PC-9 (cell line): ENCODE results near the gene LEFTY1.

ENCODE experiments used
- EZH2 ChIP-seq: fragments of 200-600 bp; sonication (generic); IDR thresholded peaks from 2 replicates; pipeline ENCODE4 v1.8.0; 2017; ENCODE audit warnings: antibody characterized with exemption, low read depth
- TF ChIP-seq, protein P1 (sequence below): fragments of 200-600 bp; sonication (generic); conservative IDR thresholded peaks from 2 replicates; pipeline ENCODE4 v1.6.1; 2017; ENCODE audit warnings: mixed run types, antibody characterized with exemption, mild to moderate bottlenecking, moderate library complexity

DNA sequence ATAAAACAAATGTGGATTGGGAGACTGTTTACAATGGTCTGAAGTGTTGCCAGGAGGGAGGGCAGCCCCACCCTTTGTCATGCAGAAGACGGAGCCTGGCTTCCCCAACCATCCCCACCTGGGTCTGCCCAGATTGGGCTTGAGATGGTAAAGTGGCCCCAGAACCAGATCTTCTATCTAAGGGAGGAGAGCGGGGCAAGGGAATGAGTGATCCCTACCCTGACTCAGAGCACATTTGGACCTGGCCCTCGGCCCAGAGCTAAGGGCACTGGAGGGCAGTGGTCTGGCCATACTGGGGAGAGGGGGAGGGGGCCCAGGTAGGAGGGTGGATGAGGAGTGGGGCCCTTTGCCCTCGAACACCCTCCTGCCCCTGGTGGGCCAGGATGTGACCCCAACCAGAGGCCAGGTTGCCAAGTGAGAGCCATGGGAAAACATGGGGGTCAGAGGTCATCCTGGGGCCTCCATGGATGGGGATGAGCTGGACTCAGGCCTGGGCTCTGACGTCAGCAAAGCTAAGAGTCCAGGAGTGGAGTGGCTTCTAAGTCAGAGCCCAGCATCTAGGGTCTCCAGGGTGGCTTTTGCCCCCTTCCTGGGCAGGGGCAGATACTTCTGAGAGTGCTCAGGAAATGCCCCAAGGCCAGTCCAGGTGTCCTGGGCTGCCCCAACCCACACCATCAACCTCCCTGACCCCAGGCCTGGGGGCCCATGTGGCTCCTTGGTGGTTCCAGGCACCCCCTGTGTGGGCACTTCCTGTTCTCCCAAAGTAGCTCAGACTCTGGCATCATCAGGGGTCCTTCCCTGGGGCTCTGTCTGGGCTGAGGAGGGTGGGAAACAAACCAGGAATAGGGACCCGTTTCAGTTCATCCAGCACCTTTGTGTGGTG, 1.6 kb upstream of the LEFTY1 start:
- TF ChIP-seq, protein P1, sequence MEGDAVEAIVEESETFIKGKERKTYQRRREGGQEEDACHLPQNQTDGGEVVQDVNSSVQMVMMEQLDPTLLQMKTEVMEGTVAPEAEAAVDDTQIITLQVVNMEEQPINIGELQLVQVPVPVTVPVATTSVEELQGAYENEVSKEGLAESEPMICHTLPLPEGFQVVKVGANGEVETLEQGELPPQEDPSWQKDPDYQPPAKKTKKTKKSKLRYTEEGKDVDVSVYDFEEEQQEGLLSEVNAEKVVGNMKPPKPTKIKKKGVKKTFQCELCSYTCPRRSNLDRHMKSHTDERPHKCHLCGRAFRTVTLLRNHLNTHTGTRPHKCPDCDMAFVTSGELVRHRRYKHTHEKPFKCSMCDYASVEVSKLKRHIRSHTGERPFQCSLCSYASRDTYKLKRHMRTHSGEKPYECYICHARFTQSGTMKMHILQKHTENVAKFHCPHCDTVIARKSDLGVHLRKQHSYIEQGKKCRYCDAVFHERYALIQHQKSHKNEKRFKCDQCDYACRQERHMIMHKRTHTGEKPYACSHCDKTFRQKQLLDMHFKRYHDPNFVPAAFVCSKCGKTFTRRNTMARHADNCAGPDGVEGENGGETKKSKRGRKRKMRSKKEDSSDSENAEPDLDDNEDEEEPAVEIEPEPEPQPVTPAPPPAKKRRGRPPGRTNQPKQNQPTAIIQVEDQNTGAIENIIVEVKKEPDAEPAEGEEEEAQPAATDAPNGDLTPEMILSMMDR: no peak
- TF ChIP-seq EZH2: no peak
